Kidney (tissue), 14 donors: ENCODE measurements around the gene PODXL2. TPM values are rescaled to one million over a fixed set of nuclear protein-coding genes. Genes with fewer than 3 reads are reported as not detected.

Experiments
- DNase-seq, 5 donors: peaks; one replicate each; pipeline ENCODE4 v3.0.0-alpha.2; 2013 to 2020
- FAIRE-seq: peaks from 2 replicates; lab custom pipeline; 2012; peaks lifted over from hg19 to GRCh38; lab: Jason Lieb, UNC
- H3K27ac ChIP-seq, 2 donors: one replicate each; pipeline ENCODE4 v1.7.0; 2013; ENCODE audit warnings: low read depth in 2 of 2, low read length in 2 of 2, inconsistent platforms in 1 of 2
- H3K27me3 ChIP-seq: one replicate; pipeline ENCODE4 v1.7.1; 2013; ENCODE audit warnings: low read length, inconsistent platforms; ENCODE audit not compliant: control insufficient read depth, insufficient read depth
- H3K36me3 ChIP-seq, 3 donors: one replicate each; pipeline versions ENCODE4 v1.7.0 to v1.7.1; 2013; ENCODE audit warnings: low read length in 3 of 3, control low read depth in 1 of 3, inconsistent platforms in 1 of 3; ENCODE audit not compliant: insufficient read depth in 3 of 3, control insufficient read depth in 2 of 3
- H3K4me1 ChIP-seq, 3 donors: one replicate each; pipeline versions ENCODE4 v1.7.0 to v1.7.1; 2013; ENCODE audit warnings: low read length in 3 of 3, inconsistent platforms in 1 of 3, low read depth in 1 of 3; ENCODE audit not compliant: control insufficient read depth in 2 of 3, insufficient read depth in 2 of 3
- H3K4me3 ChIP-seq, 3 donors: one replicate each; pipeline versions ENCODE4 v1.7.0 to v1.8.1; 2013; ENCODE audit warnings: low read length in 3 of 3, control low read depth in 1 of 3, inconsistent platforms in 1 of 3
- H3K9ac ChIP-seq, 3 donors: one replicate each; pipeline versions ENCODE4 v1.7.0 to v1.7.1; 2013; ENCODE audit warnings: low read length in 3 of 3, control low read depth in 1 of 3, inconsistent platforms in 1 of 3
- H3K9me3 ChIP-seq, 3 donors: one replicate each; pipeline versions ENCODE4 v1.7.0 to v1.7.1; 2013; ENCODE audit warnings: low read length in 3 of 3, control low read depth in 1 of 3, inconsistent platforms in 1 of 3; ENCODE audit not compliant: control insufficient read depth in 2 of 3, insufficient read depth in 1 of 3
- CTCF ChIP-seq: IDR thresholded peaks from 3 replicates; pipeline ENCODE4 v1.5.1; 2012; ENCODE audit warnings: mild to moderate bottlenecking, moderate library complexity, borderline replicate concordance; ENCODE audit not compliant: insufficient read depth; ENCODE audit errors: extremely low read depth
- intact Hi-C: fragments of 100-400 bp; cut with DNase I; formaldehyde crosslinking; loops from one replicate; pipeline ENCODE4 v1.11.1; 2022
- polyA plus RNA-seq: library from polyadenylated mRNA; stranded (reverse); fragments of 350-450 nt; fragmentation: Illumina TruSeq; extraction: RNeasy Lipid Tissue Mini Kit (QIAGEN cat#74804); gene quantifications from one replicate; pipeline ENCODE4 v1.2.3, GENCODE V29; 2014; ENCODE audit warnings: low read depth, low replicate concordance; ENCODE audit not compliant: insufficient read depth
- total RNA-seq: library from RNA; stranded (reverse); fragmentation: NEBNext Ultra II Directional; extraction: Animal tissue kit (Norgen Biotek cat#: 25700); gene quantifications from one replicate; pipeline ENCODE4 v1.2.1, GENCODE V29; 2021
- donor health status: control.
- donor health status: control.
- donor health status: control.
- donor health status: control.
- donor health status: control.
- donor health status: DM: yes; HTN: yes; CAD: no.
- donor health status: Normal renal cell carcinoma (clear cell type).

The PODXL2 gene
- total and polyA plus RNA-seq, 2 donors from 2014 or later: 7.4 to 10.5 TPM

- Histone ChIP-seq H3K27me3 (no peaks in the 10 kb centered on the region), H3K36me3 (no peaks in the 10 kb centered on the region), H3K4me3 (no peak overlapping the region), H3K27ac (no peak overlapping the region), H3K4me1 (peaks cover 0 to 5% (median 0%) of the 10 kb centered on the region in 3 donors), H3K9ac (no peak overlapping the region), H3K9me3 (no peaks in the 10 kb centered on the region)
- FAIRE-seq (no peak), DNase-seq (no peak)
- no peak for TF ChIP-seq CTCF
- intact Hi-C loops: no loop called here
Measured at GRCh38 chr3:127656906-127657305, 27.9 kb downstream of the PODXL2 start.

GRCh38 chr3:127658234-127658633 lies 29.2 kb downstream of the PODXL2 start:
- DNase-seq: no peak
- H3K4me3 ChIP-seq: no peak overlapping the region
- peaks cover 0 to 5% (median 0%) of the 10 kb centered on the region in 3 donors for H3K4me1 ChIP-seq
- H3K27ac ChIP-seq: no peak overlapping the region
- FAIRE-seq: no peak
- TF ChIP-seq CTCF: no peak
- H3K9ac ChIP-seq: no peak overlapping the region
- H3K9me3 ChIP-seq: no peaks in the 10 kb centered on the region
- intact Hi-C loops: no loop called here
- no peaks in the 10 kb centered on the region for H3K27me3 ChIP-seq
- no peaks in the 10 kb centered on the region for H3K36me3 ChIP-seq

GRCh38 chr3:127660621-127661251 lies 31.8 kb downstream of the PODXL2 start:
- no peaks in the 10 kb centered on the region for H3K9me3 ChIP-seq
- H3K27me3 ChIP-seq: no peaks in the 10 kb centered on the region
- peaks cover 0 to under 1% (median 0%) of the 10 kb centered on the region in 3 donors for H3K4me1 ChIP-seq
- intact Hi-C loops: no loop called here
- DNase-seq: no peak
- H3K9ac ChIP-seq: no peak overlapping the region
- no peak overlapping the region for H3K27ac ChIP-seq
- no peak overlapping the region for H3K4me3 ChIP-seq
- TF ChIP-seq CTCF: no peak
- H3K36me3 ChIP-seq: no peaks in the 10 kb centered on the region
- no peak for FAIRE-seq

- Histone ChIP-seq H3K36me3 (no peaks in the 10 kb centered on the region), H3K4me1 (no peaks in the 10 kb centered on the region), H3K9me3 (no peaks in the 10 kb centered on the region), H3K4me3 (no peak overlapping the region), H3K27ac (no peak overlapping the region), H3K27me3 (no peaks in the 10 kb centered on the region), H3K9ac (no peak overlapping the region)
- TF ChIP-seq CTCF: no peak
- no peak for DNase-seq
- intact Hi-C loops: no loop called here
- FAIRE-seq: no peak
Measured at GRCh38 chr3:127661600-127661999, 32.6 kb downstream of the PODXL2 start.
